ENCODE measurements around the gene SERPINB2. TPM values are rescaled to one million over a fixed set of nuclear protein-coding genes. Genes with fewer than 3 reads are reported as not detected.

Gene SERPINB2
- total and polyA plus RNA-seq, 5 donors from 2014 or later: not detected

- Histone ChIP-seq H3K4me1 (ENCODE audit: control insufficient read depth, insufficient read depth, low read length, poor library complexity, severe bottlenecking) (no peaks in the 10 kb centered on the region), H3K36me3 (ENCODE audit: control insufficient read depth, insufficient read depth, low read length) (no peaks in the 10 kb centered on the region), H3K27me3 (ENCODE audit: control insufficient read depth, insufficient read depth, low read length) (no peaks in the 10 kb centered on the region), H3K27ac (ENCODE audit: insufficient read depth, low read length, poor library complexity, severe bottlenecking) (no peak overlapping the region), H3K9me3 (ENCODE audit: control insufficient read depth in 2 of 2, low read length in 2 of 2) (no peaks in the 10 kb centered on the region), H3K4me3 (ENCODE audit: low read depth, low read length) (no peak overlapping the region)
- DNase-seq (no peak), ATAC-seq (ENCODE audit: low read depth in 2 of 2) (no peak)
- H3K4me3 Mint-ChIP-seq: no peak overlapping the region
- no peaks in the 10 kb centered on the region for H3K36me3 Mint-ChIP-seq
- H3K27ac Mint-ChIP-seq: no peak overlapping the region
- no peaks in the 10 kb centered on the region for H3K4me1 Mint-ChIP-seq
- no peaks in the 10 kb centered on the region for H3K9me3 Mint-ChIP-seq
- peaks cover 22% of the 10 kb centered on the region for H3K27me3 Mint-ChIP-seq
Observed at GRCh38 chr18:63888470-63889190, 1.1 kb downstream of the SERPINB2 start.

GRCh38 chr18:63889626-63890025 lies 2.1 kb downstream of the SERPINB2 start:
- no peak for ATAC-seq (ENCODE audit: low read depth in 2 of 2)
- no peaks in the 10 kb centered on the region for H3K9me3 ChIP-seq (ENCODE audit: control insufficient read depth in 2 of 2, low read length in 2 of 2)
- Mint-ChIP-seq H3K27me3 (peaks cover 26% of the 10 kb centered on the region), H3K36me3 (no peaks in the 10 kb centered on the region), H3K4me3 (no peak overlapping the region), H3K27ac (no peak overlapping the region), H3K4me1 (no peaks in the 10 kb centered on the region), H3K9me3 (no peaks in the 10 kb centered on the region)
- H3K4me3 ChIP-seq (ENCODE audit: low read depth, low read length): no peak overlapping the region
- DNase-seq: no peak
- no peaks in the 10 kb centered on the region for H3K36me3 ChIP-seq (ENCODE audit: control insufficient read depth, insufficient read depth, low read length)
- no peaks in the 10 kb centered on the region for H3K4me1 ChIP-seq (ENCODE audit: control insufficient read depth, insufficient read depth, low read length, poor library complexity, severe bottlenecking)
- no peak overlapping the region for H3K27ac ChIP-seq (ENCODE audit: insufficient read depth, low read length, poor library complexity, severe bottlenecking)
- H3K27me3 ChIP-seq (ENCODE audit: control insufficient read depth, insufficient read depth, low read length): no peaks in the 10 kb centered on the region

GRCh38 chr18:63890237-63890949 lies 2.9 kb downstream of the SERPINB2 start:
- ATAC-seq (ENCODE audit: low read depth in 2 of 2): no peak
- DNase-seq: no peak
- Mint-ChIP-seq H3K36me3 (no peaks in the 10 kb centered on the region), H3K27ac (no peak overlapping the region), H3K4me3 (no peak overlapping the region), H3K9me3 (no peaks in the 10 kb centered on the region), H3K4me1 (no peaks in the 10 kb centered on the region), H3K27me3 (peaks cover 26% of the 10 kb centered on the region)
- Histone ChIP-seq H3K4me3 (ENCODE audit: low read depth, low read length) (no peak overlapping the region), H3K27me3 (ENCODE audit: control insufficient read depth, insufficient read depth, low read length) (no peaks in the 10 kb centered on the region), H3K9me3 (ENCODE audit: control insufficient read depth in 2 of 2, low read length in 2 of 2) (no peaks in the 10 kb centered on the region), H3K36me3 (ENCODE audit: control insufficient read depth, insufficient read depth, low read length) (no peaks in the 10 kb centered on the region), H3K27ac (ENCODE audit: insufficient read depth, low read length, poor library complexity, severe bottlenecking) (no peak overlapping the region), H3K4me1 (ENCODE audit: control insufficient read depth, insufficient read depth, low read length, poor library complexity, severe bottlenecking) (no peaks in the 10 kb centered on the region)

- Mint-ChIP-seq H3K36me3 (no peaks in the 10 kb centered on the region), H3K9me3 (no peaks in the 10 kb centered on the region), H3K4me1 (no peaks in the 10 kb centered on the region), H3K27ac (no peak overlapping the region), H3K4me3 (no peak overlapping the region), H3K27me3 (peaks cover 26% of the 10 kb centered on the region)
- Histone ChIP-seq H3K36me3 (ENCODE audit: control insufficient read depth, insufficient read depth, low read length) (no peaks in the 10 kb centered on the region), H3K9me3 (ENCODE audit: control insufficient read depth in 2 of 2, low read length in 2 of 2) (no peaks in the 10 kb centered on the region), H3K4me3 (ENCODE audit: low read depth, low read length) (no peak overlapping the region), H3K4me1 (ENCODE audit: control insufficient read depth, insufficient read depth, low read length, poor library complexity, severe bottlenecking) (no peaks in the 10 kb centered on the region), H3K27me3 (ENCODE audit: control insufficient read depth, insufficient read depth, low read length) (no peaks in the 10 kb centered on the region), H3K27ac (ENCODE audit: insufficient read depth, low read length, poor library complexity, severe bottlenecking) (no peak overlapping the region)
- DNase-seq: no peak
- ATAC-seq (ENCODE audit: low read depth in 2 of 2): no peak
Observed at GRCh38 chr18:63890950-63891304, 3.4 kb downstream of the SERPINB2 start.

GRCh38 chr18:63892566-63892965 lies 5.1 kb downstream of the SERPINB2 start:
- DNase-seq (no peak), ATAC-seq (ENCODE audit: low read depth in 2 of 2) (no peak)
- H3K9me3 ChIP-seq (ENCODE audit: control insufficient read depth in 2 of 2, low read length in 2 of 2): no peaks in the 10 kb centered on the region
- no peaks in the 10 kb centered on the region for H3K36me3 Mint-ChIP-seq
- no peak overlapping the region for H3K27ac ChIP-seq (ENCODE audit: insufficient read depth, low read length, poor library complexity, severe bottlenecking)
- peaks cover 25% of the 10 kb centered on the region for H3K27me3 Mint-ChIP-seq
- no peaks in the 10 kb centered on the region for H3K4me1 ChIP-seq (ENCODE audit: control insufficient read depth, insufficient read depth, low read length, poor library complexity, severe bottlenecking)
- H3K4me3 ChIP-seq (ENCODE audit: low read depth, low read length): no peak overlapping the region
- H3K4me1 Mint-ChIP-seq: no peaks in the 10 kb centered on the region
- H3K9me3 Mint-ChIP-seq: no peaks in the 10 kb centered on the region
- no peak overlapping the region for H3K4me3 Mint-ChIP-seq
- no peaks in the 10 kb centered on the region for H3K36me3 ChIP-seq (ENCODE audit: control insufficient read depth, insufficient read depth, low read length)
- no peaks in the 10 kb centered on the region for H3K27me3 ChIP-seq (ENCODE audit: control insufficient read depth, insufficient read depth, low read length)
- no peak overlapping the region for H3K27ac Mint-ChIP-seq

- no peak for DNase-seq
- Histone ChIP-seq H3K27ac (ENCODE audit: insufficient read depth, low read length, poor library complexity, severe bottlenecking) (no peak overlapping the region), H3K27me3 (ENCODE audit: control insufficient read depth, insufficient read depth, low read length) (peaks cover 2% of the 10 kb centered on the region), H3K9me3 (ENCODE audit: control insufficient read depth in 2 of 2, low read length in 2 of 2) (no peaks in the 10 kb centered on the region), H3K4me1 (ENCODE audit: control insufficient read depth, insufficient read depth, low read length, poor library complexity, severe bottlenecking) (no peaks in the 10 kb centered on the region), H3K36me3 (ENCODE audit: control insufficient read depth, insufficient read depth, low read length) (no peaks in the 10 kb centered on the region), H3K4me3 (ENCODE audit: low read depth, low read length) (no peak overlapping the region)
- H3K4me3 Mint-ChIP-seq: no peak overlapping the region
- ATAC-seq (ENCODE audit: low read depth in 2 of 2): no peak
- H3K36me3 Mint-ChIP-seq: no peaks in the 10 kb centered on the region
- H3K27ac Mint-ChIP-seq: no peak overlapping the region
- H3K27me3 Mint-ChIP-seq: peaks cover 26% of the 10 kb centered on the region
- H3K9me3 Mint-ChIP-seq: no peaks in the 10 kb centered on the region
- H3K4me1 Mint-ChIP-seq: no peaks in the 10 kb centered on the region
Observed at GRCh38 chr18:63894106-63894772, 6.7 kb downstream of the SERPINB2 start.

- Mint-ChIP-seq H3K27ac (no peak overlapping the region), H3K36me3 (no peaks in the 10 kb centered on the region)
- ATAC-seq (ENCODE audit: low read depth in 2 of 2): no peak
Observed at GRCh38 chr18:63895190-63895589, 7.7 kb downstream of the SERPINB2 start.

More at GRCh38 chr18:63895190-63895589, 7.7 kb downstream of the SERPINB2 start:
- Histone ChIP-seq H3K36me3 (ENCODE audit: control insufficient read depth, insufficient read depth, low read length) (no peaks in the 10 kb centered on the region), H3K27me3 (ENCODE audit: control insufficient read depth, insufficient read depth, low read length) (peaks cover 2% of the 10 kb centered on the region), H3K4me3 (ENCODE audit: low read depth, low read length) (no peak overlapping the region), H3K9me3 (ENCODE audit: control insufficient read depth in 2 of 2, low read length in 2 of 2) (no peaks in the 10 kb centered on the region), H3K27ac (ENCODE audit: insufficient read depth, low read length, poor library complexity, severe bottlenecking) (no peak overlapping the region), H3K4me1 (ENCODE audit: control insufficient read depth, insufficient read depth, low read length, poor library complexity, severe bottlenecking) (no peaks in the 10 kb centered on the region)
- peaks cover 21% of the 10 kb centered on the region for H3K27me3 Mint-ChIP-seq
- H3K4me3 Mint-ChIP-seq: no peak overlapping the region
- no peaks in the 10 kb centered on the region for H3K9me3 Mint-ChIP-seq
- no peaks in the 10 kb centered on the region for H3K4me1 Mint-ChIP-seq
- DNase-seq: no peak
